ENCODE results near the gene GSG1L. TPM values are rescaled to one million over a fixed set of nuclear protein-coding genes. Genes with fewer than 3 reads are reported as not detected.

GSG1L gene
- total RNA-seq, 1 donor: not detected

DNA sequence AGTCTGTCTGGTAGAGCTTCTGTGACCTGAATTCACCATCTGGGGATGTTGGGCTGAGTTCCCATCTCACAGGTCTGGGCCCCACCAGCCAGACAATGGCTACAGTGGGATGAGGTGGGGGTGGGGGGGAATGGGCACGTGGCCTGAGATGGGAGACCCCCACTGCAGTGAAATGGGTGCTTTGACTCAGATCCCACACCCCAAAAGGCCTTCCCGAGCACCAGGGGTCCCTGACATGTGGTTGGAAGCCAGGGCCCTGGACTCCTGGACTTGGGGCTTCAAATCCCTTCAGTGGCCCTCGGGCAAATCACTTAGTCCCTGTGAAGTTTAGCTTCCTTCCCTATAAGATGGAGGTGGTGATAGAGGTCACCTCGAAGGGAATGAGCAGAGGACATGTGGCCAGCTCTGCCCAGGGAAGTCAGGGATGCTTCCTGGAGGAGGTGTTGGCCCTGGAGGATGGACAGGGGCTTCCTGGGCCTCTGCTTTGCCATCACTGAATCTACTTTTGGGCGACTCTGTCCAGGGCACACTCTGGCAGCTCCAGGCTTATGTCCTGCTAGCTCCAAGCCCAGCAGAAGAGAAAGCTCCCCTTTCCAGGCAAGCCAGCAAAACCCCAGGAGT, 295.4 kb downstream of the GSG1L start:
- TF ChIP-seq, protein P1, sequence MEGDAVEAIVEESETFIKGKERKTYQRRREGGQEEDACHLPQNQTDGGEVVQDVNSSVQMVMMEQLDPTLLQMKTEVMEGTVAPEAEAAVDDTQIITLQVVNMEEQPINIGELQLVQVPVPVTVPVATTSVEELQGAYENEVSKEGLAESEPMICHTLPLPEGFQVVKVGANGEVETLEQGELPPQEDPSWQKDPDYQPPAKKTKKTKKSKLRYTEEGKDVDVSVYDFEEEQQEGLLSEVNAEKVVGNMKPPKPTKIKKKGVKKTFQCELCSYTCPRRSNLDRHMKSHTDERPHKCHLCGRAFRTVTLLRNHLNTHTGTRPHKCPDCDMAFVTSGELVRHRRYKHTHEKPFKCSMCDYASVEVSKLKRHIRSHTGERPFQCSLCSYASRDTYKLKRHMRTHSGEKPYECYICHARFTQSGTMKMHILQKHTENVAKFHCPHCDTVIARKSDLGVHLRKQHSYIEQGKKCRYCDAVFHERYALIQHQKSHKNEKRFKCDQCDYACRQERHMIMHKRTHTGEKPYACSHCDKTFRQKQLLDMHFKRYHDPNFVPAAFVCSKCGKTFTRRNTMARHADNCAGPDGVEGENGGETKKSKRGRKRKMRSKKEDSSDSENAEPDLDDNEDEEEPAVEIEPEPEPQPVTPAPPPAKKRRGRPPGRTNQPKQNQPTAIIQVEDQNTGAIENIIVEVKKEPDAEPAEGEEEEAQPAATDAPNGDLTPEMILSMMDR (IDR thresholded peaks at IDR 0.05; ENCODE audit: extremely low read depth, low read depth, low read length): no peak
- peaks cover 9% of the 10 kb centered on the region for H3K36me3 ChIP-seq (ENCODE audit: insufficient read depth, low read length)

DNA sequence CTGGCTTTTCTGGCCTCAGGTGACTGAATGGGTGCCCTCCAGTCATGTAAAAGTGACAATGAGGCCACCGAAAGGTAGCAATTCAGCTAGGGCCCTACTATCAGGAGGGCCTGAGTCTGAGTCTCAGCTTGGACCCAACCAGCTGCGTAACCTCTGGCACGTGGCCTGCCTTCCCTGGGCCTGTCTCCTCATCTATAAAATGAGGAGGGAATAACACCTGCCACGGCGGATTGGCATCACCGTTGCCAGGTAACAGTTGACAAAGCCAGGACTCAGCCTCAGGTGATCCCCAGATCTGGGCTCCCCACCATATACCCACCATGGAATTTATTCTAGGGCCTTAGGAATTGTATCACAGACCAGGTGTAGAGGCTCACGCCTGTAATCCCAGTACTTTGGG, 296.4 kb downstream of the GSG1L start:
- H3K27me3 ChIP-seq (ENCODE audit: insufficient read depth, low read length): no peaks in the 10 kb centered on the region
- H3K4me3 ChIP-seq (ENCODE audit: insufficient read depth, low read length): no peak overlapping the region
- peaks cover 12% of the 10 kb centered on the region for H3K4me1 ChIP-seq (ENCODE audit: insufficient read depth, low read length)
- H4K20me1 ChIP-seq (ENCODE audit: insufficient read depth, low read length): no peaks in the 10 kb centered on the region
- no peaks in the 10 kb centered on the region for H3K9me3 ChIP-seq (ENCODE audit: low read depth, low read length)
- peak; percentile 55 for DNase-seq (ENCODE audit: insufficient read length, low spot score, missing footprints)
- H3K79me2 ChIP-seq (ENCODE audit: insufficient read depth, low read length): no peaks in the 10 kb centered on the region
- H3K27ac ChIP-seq (ENCODE audit: low read depth, low read length): no peak overlapping the region
- H3K4me2 ChIP-seq (ENCODE audit: insufficient read depth, low read length): no peak overlapping the region
- peaks cover 9% of the 10 kb centered on the region for H3K36me3 ChIP-seq (ENCODE audit: insufficient read depth, low read length)
- H2AFZ ChIP-seq (ENCODE audit: low read length): no peak overlapping the region
- TF ChIP-seq, protein P1 (IDR thresholded peaks at IDR 0.05; ENCODE audit: extremely low read depth, low read depth, low read length): no peak

More for the DNA sequence above, 295.4 kb downstream of the GSG1L start:
- Histone ChIP-seq H2AFZ (ENCODE audit: low read length) (no peak overlapping the region), H3K79me2 (ENCODE audit: insufficient read depth, low read length) (no peaks in the 10 kb centered on the region), H3K27ac (ENCODE audit: low read depth, low read length) (no peak overlapping the region), H3K27me3 (ENCODE audit: insufficient read depth, low read length) (no peaks in the 10 kb centered on the region), H3K4me3 (ENCODE audit: insufficient read depth, low read length) (no peak overlapping the region), H3K4me1 (ENCODE audit: insufficient read depth, low read length) (peaks cover 4% of the 10 kb centered on the region), H3K9me3 (ENCODE audit: low read depth, low read length) (no peaks in the 10 kb centered on the region), H4K20me1 (ENCODE audit: insufficient read depth, low read length) (no peaks in the 10 kb centered on the region), H3K4me2 (ENCODE audit: insufficient read depth, low read length) (no peak overlapping the region)
- peak; percentile 83 for DNase-seq (ENCODE audit: insufficient read length, low spot score, missing footprints)

DNA sequence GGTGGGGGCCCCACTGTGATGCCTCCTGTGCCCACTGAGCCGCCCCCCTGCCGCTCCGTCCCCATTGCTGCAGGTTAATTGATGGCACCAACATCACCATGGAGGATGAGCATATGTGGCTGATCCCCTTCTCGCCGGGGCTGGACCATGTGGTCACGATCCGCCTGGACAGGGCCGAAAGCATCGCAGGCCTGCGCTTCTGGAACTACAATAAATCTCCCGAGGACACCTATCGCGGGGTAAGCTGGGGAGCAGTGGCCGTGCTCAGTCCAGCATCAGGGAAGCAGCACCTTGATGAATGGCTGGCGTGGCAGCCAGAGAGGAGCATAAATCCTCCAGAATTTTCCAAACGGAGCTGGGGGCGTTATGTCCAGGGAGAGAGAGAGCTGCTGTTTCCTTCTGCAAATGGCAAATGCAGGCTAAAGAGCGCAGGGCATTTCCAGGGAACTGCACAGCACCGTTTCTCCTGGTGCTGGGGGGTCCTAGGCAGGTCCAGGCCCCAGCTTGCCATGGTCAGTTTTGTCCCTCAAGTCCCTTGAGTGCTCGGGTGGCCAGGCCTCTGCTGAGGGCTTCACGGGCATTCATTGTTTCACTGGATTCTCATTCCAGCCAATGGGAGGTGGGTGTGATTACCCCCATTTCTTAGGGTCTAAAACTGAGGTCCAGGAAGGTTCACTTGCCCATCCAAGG, 297.1 kb downstream of the GSG1L start:
- no peaks in the 10 kb centered on the region for H4K20me1 ChIP-seq (ENCODE audit: insufficient read depth, low read length)
- TF ChIP-seq, protein P1 (IDR thresholded peaks at IDR 0.05; ENCODE audit: extremely low read depth, low read depth, low read length): no peak
- no peak overlapping the region for H3K27ac ChIP-seq (ENCODE audit: low read depth, low read length)
- no peaks in the 10 kb centered on the region for H3K9me3 ChIP-seq (ENCODE audit: low read depth, low read length)
- peaks cover 9% of the 10 kb centered on the region for H3K36me3 ChIP-seq (ENCODE audit: insufficient read depth, low read length)
- no peak overlapping the region for H3K4me3 ChIP-seq (ENCODE audit: insufficient read depth, low read length)
- no peak overlapping the region for H2AFZ ChIP-seq (ENCODE audit: low read length)
- no peaks in the 10 kb centered on the region for H3K79me2 ChIP-seq (ENCODE audit: insufficient read depth, low read length)
- H3K27me3 ChIP-seq (ENCODE audit: insufficient read depth, low read length): no peaks in the 10 kb centered on the region
- no peak overlapping the region for H3K4me2 ChIP-seq (ENCODE audit: insufficient read depth, low read length)
- peak; percentile 11 for DNase-seq (ENCODE audit: insufficient read length, low spot score, missing footprints)
- H3K4me1 ChIP-seq (ENCODE audit: insufficient read depth, low read length): peaks cover 13% of the 10 kb centered on the region

DNA sequence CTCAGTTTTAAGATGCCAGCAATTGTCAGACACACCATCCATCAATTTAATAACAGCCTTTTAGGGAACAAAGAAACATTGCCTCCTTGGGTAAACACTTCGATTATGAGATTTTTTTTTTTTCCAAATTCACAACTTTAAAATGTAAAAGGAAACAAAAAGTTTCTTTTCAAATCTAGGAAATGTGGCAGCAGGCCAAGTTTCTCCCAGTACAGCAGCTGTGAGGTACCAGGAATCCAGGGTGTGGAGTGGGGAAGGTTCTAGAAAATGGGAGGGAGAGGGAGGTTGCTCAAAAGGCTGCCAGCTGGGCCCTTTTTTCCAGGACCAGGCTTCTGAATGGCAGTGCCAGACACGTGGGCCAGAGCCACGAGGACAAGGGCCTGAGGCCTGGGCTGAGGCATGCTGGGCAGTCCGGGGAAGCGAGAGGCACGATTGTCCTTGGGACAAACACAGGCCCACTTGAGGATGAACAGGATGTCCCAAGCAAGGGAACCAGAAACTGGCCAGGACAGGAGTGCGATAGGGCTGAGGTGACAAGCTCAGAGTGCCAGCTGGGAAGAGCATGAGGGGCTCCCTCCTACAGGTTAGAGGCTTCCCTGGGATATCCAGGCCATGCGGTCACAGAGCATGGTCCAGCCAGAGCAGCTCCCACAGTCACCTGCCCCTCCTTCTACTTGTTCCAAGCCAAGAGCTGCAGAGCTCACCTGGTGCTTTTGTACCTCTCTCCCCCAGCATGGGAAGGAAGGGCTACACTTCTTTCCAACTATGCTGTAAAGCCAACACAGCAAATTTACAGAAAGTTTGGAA, 298.4 kb downstream of the GSG1L start:
- Histone ChIP-seq H3K79me2 (ENCODE audit: insufficient read depth, low read length) (no peaks in the 10 kb centered on the region), H3K4me2 (ENCODE audit: insufficient read depth, low read length) (no peak overlapping the region), H3K27ac (ENCODE audit: low read depth, low read length) (no peak overlapping the region), H3K4me3 (ENCODE audit: insufficient read depth, low read length) (no peak overlapping the region), H3K36me3 (ENCODE audit: insufficient read depth, low read length) (peaks cover 5% of the 10 kb centered on the region), H2AFZ (ENCODE audit: low read length) (no peak overlapping the region), H4K20me1 (ENCODE audit: insufficient read depth, low read length) (no peaks in the 10 kb centered on the region), H3K4me1 (ENCODE audit: insufficient read depth, low read length) (peaks cover 13% of the 10 kb centered on the region), H3K9me3 (ENCODE audit: low read depth, low read length) (no peaks in the 10 kb centered on the region), H3K27me3 (ENCODE audit: insufficient read depth, low read length) (no peaks in the 10 kb centered on the region)
- TF ChIP-seq, protein P1 (IDR thresholded peaks at IDR 0.05; ENCODE audit: extremely low read depth, low read depth, low read length): no peak
- peak; percentile 38 for DNase-seq (ENCODE audit: insufficient read length, low spot score, missing footprints)

All from osteoblast (primary cell).